Loucy (cell line): ENCODE measurements around the gene PGM2.

Experiments
- H2AFZ ChIP-seq: fragments of 200-600 bp; sonication (generic); 2 replicates; pipeline ENCODE4 v1.6.0; 2016; ENCODE audit warnings: antibody characterized with exemption, mild to moderate bottlenecking, low read length, moderate library complexity
- H3F3A ChIP-seq: fragments of 200-600 bp; 2 replicates; pipeline ENCODE4 v1.6.0; 2016; ENCODE audit warnings: antibody characterized with exemption, low read depth, mild to moderate bottlenecking
- H3K27me3 ChIP-seq: fragments of 200-600 bp; sonication (generic); 2 replicates; pipeline ENCODE4 v1.6.1; 2014; ENCODE audit warnings: low read length, mild to moderate bottlenecking; ENCODE audit not compliant: insufficient read depth, poor library complexity, severe bottlenecking
- H3K36me3 ChIP-seq: fragments of 200-600 bp; sonication (generic); 2 replicates; pipeline ENCODE4 v1.6.1; 2016; ENCODE audit warnings: low read length; ENCODE audit not compliant: insufficient read depth
- H3K4me1 ChIP-seq: fragments of 200-600 bp; sonication (generic); 2 replicates; pipeline ENCODE4 v1.5.1; 2014; ENCODE audit warnings: low read length, mild to moderate bottlenecking; ENCODE audit not compliant: insufficient read depth, poor library complexity, severe bottlenecking
- H3K4me2 ChIP-seq: fragments of 200-600 bp; sonication (generic); 2 replicates; pipeline ENCODE4 v1.6.0; 2014; ENCODE audit warnings: antibody characterized with exemption, low read length, low read depth, mild to moderate bottlenecking; ENCODE audit not compliant: poor library complexity, severe bottlenecking
- H3K4me3 ChIP-seq: fragments of 200-600 bp; sonication (generic); 2 replicates; pipeline ENCODE4 v1.5.1; 2014; ENCODE audit warnings: low read length, mild to moderate bottlenecking, mixed read lengths; ENCODE audit not compliant: poor library complexity, severe bottlenecking
- H3K79me2 ChIP-seq: fragments of 200-600 bp; sonication (generic); 2 replicates; pipeline ENCODE4 v1.6.1; 2014; ENCODE audit warnings: low read length; ENCODE audit not compliant: insufficient read depth
- H3K9ac ChIP-seq: fragments of 200-600 bp; sonication (generic); 2 replicates; pipeline ENCODE4 v1.6.0; 2014; ENCODE audit warnings: mild to moderate bottlenecking, low read depth, low read length, moderate library complexity; ENCODE audit not compliant: poor library complexity, severe bottlenecking
- H3K9me2 ChIP-seq: fragments of 200-600 bp; sonication (generic); replicated peaks from 2 replicates; pipeline ENCODE4 v1.6.1; 2016; ENCODE audit warnings: low read depth, low read length, mixed read lengths
- H3K9me3 ChIP-seq: fragments of 200-600 bp; sonication (generic); 2 replicates; pipeline ENCODE4 v1.6.1; 2014; ENCODE audit warnings: mild to moderate bottlenecking, antibody characterized with exemption, low read length, low read depth; ENCODE audit not compliant: insufficient read depth
- H4K20me1 ChIP-seq: fragments of 200-600 bp; sonication (generic); 2 replicates; pipeline ENCODE4 v1.6.0; 2014; ENCODE audit warnings: antibody characterized with exemption, low read length, mild to moderate bottlenecking; ENCODE audit not compliant: insufficient read depth, poor library complexity, severe bottlenecking
- EZH2phosphoT487 ChIP-seq: fragments of 200-600 bp; IDR thresholded peaks from 2 replicates; pipeline ENCODE4 v1.6.1; 2018; ENCODE audit warnings: antibody characterized with exemption, mild to moderate bottlenecking, moderate library complexity, borderline replicate concordance
- TF ChIP-seq, protein P1 (sequence below): fragments of 200-600 bp; sonication (generic); conservative IDR thresholded peaks from 2 replicates; pipeline ENCODE4 v1.5.1; 2014; ENCODE audit warnings: mild to moderate bottlenecking, antibody characterized with exemption, low read length

The PGM2 gene

DNA sequence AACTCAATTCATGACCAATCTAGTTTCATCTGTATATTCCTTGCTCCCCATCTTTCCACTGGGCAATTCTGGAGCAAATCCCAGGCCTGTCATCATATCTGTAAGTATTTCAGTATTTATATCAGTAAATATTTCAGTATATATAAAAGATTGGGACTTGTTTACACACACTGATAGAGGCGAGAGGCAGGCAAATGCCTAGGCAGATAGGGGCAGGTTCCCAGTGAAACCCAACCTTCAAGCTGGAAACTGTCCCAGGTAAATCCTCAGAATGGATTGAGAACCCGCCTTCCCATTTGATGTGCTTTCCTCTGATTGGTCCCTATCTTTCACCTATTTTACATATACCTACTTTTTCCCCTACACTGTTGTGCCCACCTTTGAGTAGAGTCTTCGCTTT lies 40.6 kb downstream of the PGM2 start:
- H3K9me3 ChIP-seq: no peaks in the 10 kb centered on the region
- H3K9me2 ChIP-seq: no peaks in the 10 kb centered on the region
- H3K4me3 ChIP-seq: no peak overlapping the region
- no peaks in the 10 kb centered on the region for H3F3A ChIP-seq
- H3K9ac ChIP-seq: no peak overlapping the region
- H3K4me1 ChIP-seq: peaks cover 6% of the 10 kb centered on the region
- H3K4me2 ChIP-seq: no peak overlapping the region
- H2AFZ ChIP-seq: no peak overlapping the region
- H3K27me3 ChIP-seq: no peaks in the 10 kb centered on the region
- peaks cover 25% of the 10 kb centered on the region; the same call in 1 of the 2 replicates for H3K36me3 ChIP-seq
- TF ChIP-seq, protein P1, sequence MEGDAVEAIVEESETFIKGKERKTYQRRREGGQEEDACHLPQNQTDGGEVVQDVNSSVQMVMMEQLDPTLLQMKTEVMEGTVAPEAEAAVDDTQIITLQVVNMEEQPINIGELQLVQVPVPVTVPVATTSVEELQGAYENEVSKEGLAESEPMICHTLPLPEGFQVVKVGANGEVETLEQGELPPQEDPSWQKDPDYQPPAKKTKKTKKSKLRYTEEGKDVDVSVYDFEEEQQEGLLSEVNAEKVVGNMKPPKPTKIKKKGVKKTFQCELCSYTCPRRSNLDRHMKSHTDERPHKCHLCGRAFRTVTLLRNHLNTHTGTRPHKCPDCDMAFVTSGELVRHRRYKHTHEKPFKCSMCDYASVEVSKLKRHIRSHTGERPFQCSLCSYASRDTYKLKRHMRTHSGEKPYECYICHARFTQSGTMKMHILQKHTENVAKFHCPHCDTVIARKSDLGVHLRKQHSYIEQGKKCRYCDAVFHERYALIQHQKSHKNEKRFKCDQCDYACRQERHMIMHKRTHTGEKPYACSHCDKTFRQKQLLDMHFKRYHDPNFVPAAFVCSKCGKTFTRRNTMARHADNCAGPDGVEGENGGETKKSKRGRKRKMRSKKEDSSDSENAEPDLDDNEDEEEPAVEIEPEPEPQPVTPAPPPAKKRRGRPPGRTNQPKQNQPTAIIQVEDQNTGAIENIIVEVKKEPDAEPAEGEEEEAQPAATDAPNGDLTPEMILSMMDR: no peak
- no peak for TF ChIP-seq EZH2phosphoT487
- H3K79me2 ChIP-seq: no peaks in the 10 kb centered on the region
- no peaks in the 10 kb centered on the region for H4K20me1 ChIP-seq

DNA sequence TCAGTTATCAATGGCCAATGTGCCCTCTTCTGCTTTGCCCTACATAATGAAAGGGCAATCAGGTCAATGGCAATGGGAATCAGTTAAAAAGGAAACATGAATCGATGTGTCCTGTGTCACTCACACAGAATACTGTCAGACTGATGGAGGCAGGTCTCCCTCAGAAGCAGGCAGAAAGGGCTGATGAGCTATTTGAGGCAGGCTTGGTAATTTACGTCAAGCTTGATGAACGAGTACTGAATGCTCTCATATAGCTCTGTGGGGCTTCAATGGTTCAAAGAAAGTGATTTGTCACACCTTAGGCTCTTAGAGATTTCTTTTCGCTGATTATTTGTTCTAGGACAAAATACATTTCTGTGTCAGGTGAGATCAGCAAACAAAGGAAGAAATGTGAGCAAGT lies 41.8 kb downstream of the PGM2 start:
- Histone ChIP-seq H3K79me2 (no peaks in the 10 kb centered on the region), H4K20me1 (no peaks in the 10 kb centered on the region), H3K9me2 (no peaks in the 10 kb centered on the region), H3K9me3 (no peaks in the 10 kb centered on the region), H3K27me3 (no peaks in the 10 kb centered on the region), H2AFZ (no peak overlapping the region), H3K4me3 (no peak overlapping the region), H3F3A (no peaks in the 10 kb centered on the region), H3K4me1 (peaks cover 13% of the 10 kb centered on the region), H3K36me3 (peaks cover 15% of the 10 kb centered on the region; the same call in 1 of the 2 replicates), H3K9ac (no peak overlapping the region), H3K4me2 (no peak overlapping the region)
- TF ChIP-seq, protein P1: no peak
- TF ChIP-seq EZH2phosphoT487: no peak

DNA sequence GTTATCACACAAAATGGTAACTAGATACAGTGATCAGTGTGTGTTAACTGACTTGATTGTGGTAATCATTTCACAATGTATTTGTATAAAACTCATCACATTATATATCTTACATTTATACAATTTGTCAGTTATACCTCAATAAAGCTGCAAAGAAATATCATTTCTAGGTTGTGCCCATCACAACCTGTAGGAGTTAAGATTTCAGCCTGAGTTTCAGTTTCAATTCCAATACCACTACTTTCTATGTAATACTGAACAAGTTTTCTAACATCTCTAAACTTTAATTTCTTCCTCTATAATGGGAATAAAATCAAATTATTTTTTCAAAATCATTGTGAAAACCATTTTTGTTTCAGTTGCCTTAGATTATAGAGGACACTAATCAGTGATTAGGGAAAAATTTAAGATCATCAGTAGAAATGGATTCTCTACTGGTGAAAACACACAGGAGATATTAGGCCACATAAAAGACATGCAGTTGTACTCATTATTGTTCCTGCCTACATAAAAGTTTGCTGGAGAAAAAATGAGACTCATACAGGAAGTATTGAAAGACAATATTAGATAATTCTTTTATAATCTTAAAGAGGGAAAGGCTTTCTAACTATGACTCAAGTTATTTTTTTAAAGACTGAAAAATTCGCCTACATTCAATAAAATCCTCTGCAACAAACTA lies 46.0 kb downstream of the PGM2 start:
- H3K36me3 ChIP-seq: peaks cover 3% of the 10 kb centered on the region; the same call in 1 of the 2 replicates
- TF ChIP-seq EZH2phosphoT487: no peak
- TF ChIP-seq, protein P1: no peak
- H3K9me2 ChIP-seq: no peaks in the 10 kb centered on the region
- H3K9me3 ChIP-seq: no peaks in the 10 kb centered on the region
- no peaks in the 10 kb centered on the region for H3K79me2 ChIP-seq
- H3F3A ChIP-seq: no peaks in the 10 kb centered on the region
- H2AFZ ChIP-seq: no peak overlapping the region
- H3K9ac ChIP-seq: no peak overlapping the region
- no peaks in the 10 kb centered on the region for H3K27me3 ChIP-seq
- peak overlapping the region; percentile 19 for H3K4me2 ChIP-seq
- H4K20me1 ChIP-seq: no peaks in the 10 kb centered on the region
- no peak overlapping the region for H3K4me3 ChIP-seq
- H3K4me1 ChIP-seq: peaks cover 9% of the 10 kb centered on the region
